Spleen (tissue), 13 donors: ENCODE measurements around the gene CDKN2C. TPM values are rescaled to one million over a fixed set of nuclear protein-coding genes. Genes with fewer than 3 reads are reported as not detected.

Source experiments
- DNase-seq: peaks from one replicate; pipeline ENCODE4 v3.0.0-alpha.2; 2020
- H3K27ac ChIP-seq, 8 donors: fragments of 200-600 bp; sonication (generic) in 7 of 8; 1 replicate in 4 of 8; 2 replicates in 4 of 8; pipeline versions ENCODE4 v1.5.0 to v1.8.0; 2016 to 2021; ENCODE audit warnings: inconsistent platforms in 4 of 8, mild to moderate bottlenecking in 4 of 8, moderate library complexity in 1 of 8
- H3K27me3 ChIP-seq, 7 donors: fragments of 200-600 bp; sonication (generic) in 6 of 7; replicated peaks in 1 of 7; 1 replicate in 4 of 7; 2 replicates in 3 of 7; pipeline versions ENCODE4 v1.5.0 to v1.8.0; 2016 to 2021; ENCODE audit warnings: inconsistent platforms in 3 of 7, mild to moderate bottlenecking in 1 of 7
- H3K36me3 ChIP-seq, 6 donors: fragments of 200-600 bp; sonication (generic) in 5 of 6; 1 replicate in 4 of 6; 2 replicates in 2 of 6; pipeline versions ENCODE4 v1.5.0 to v1.8.0; 2016 to 2021; ENCODE audit warnings: inconsistent platforms in 2 of 6
- H3K4me1 ChIP-seq, 6 donors: fragments of 200-600 bp; sonication (generic) in 5 of 6; 1 replicate in 3 of 6; 2 replicates in 3 of 6; pipeline versions ENCODE4 v1.5.0 to v1.8.0; 2016 to 2021; ENCODE audit warnings: inconsistent platforms in 3 of 6
- H3K4me3 ChIP-seq, 8 donors: fragments of 200-600 bp; sonication (generic) in 7 of 8; 1 replicate in 4 of 8; 2 replicates in 4 of 8; pipeline versions ENCODE4 v1.5.0 to v1.8.0; 2016 to 2021; ENCODE audit warnings: inconsistent platforms in 4 of 8, mild to moderate bottlenecking in 4 of 8, moderate library complexity in 2 of 8
- H3K9me3 ChIP-seq, 8 donors: fragments of 200-600 bp; sonication (generic) in 7 of 8; 1 replicate in 4 of 8; 2 replicates in 4 of 8; pipeline versions ENCODE4 v1.5.0 to v1.8.0; 2016 to 2021; ENCODE audit warnings: inconsistent platforms in 4 of 8
- CTCF ChIP-seq, 11 experiments: fragments of 200-600 bp in 7 of 11; fragments of 450-650 bp in 4 of 11; sonication (generic) in 4 of 11; IDR thresholded peaks in 8 of 11; conservative IDR thresholded peaks in 3 of 11; 1 replicate in 7 of 11; 2 replicates in 4 of 11; pipeline versions ENCODE4 v1.4.0 to v1.8.0; 2016 to 2021; ENCODE audit warnings: antibody characterized with exemption in 11 of 11, inconsistent platforms in 4 of 11, mild to moderate bottlenecking in 1 of 11
- POLR2A ChIP-seq, 3 donors: fragments of 450-650 bp; IDR thresholded peaks; one replicate each; pipeline ENCODE4 v1.5.1; 2017; ENCODE audit warnings: antibody characterized with exemption in 3 of 3, mild to moderate bottlenecking in 1 of 3
- POLR2AphosphoS5 ChIP-seq, 3 donors: sonication (generic); formaldehyde crosslinking; IDR thresholded peaks; one replicate each; pipeline ENCODE4 v1.5.1; 2017; ENCODE audit warnings: antibody characterized with exemption in 3 of 3
- WGBS, 5 donors: extraction: QIAGEN DNeasy Blood & Tissue Kit in 3 of 5; methylation state at CpG; one replicate each; pipeline versions ENCODE4 v1.1.5 to v1.1.7; 2013 to 2018; 5-methylcytosine and 5-hydroxymethylcytosine counted together
- intact Hi-C: fragments of 100-400 bp; cut with DNase I; formaldehyde crosslinking; loops from one replicate; pipeline ENCODE4 v1.15.0; 2023; ENCODE audit warnings: low total_unique reads
- long read RNA-seq, 2 donors: transcript quantifications; one replicate each; lab custom pipeline, GENCODE V29; 2026
- polyA plus RNA-seq, 3 donors: library from polyadenylated mRNA; stranded (reverse); fragments of 200-250 nt; gene quantifications; one replicate each; pipeline ENCODE4 v1.2.1, GENCODE V29; 2013
- total RNA-seq, 7 donors: library from RNA; depleted of rRNA in 3 of 7; stranded (reverse); fragments of >200 nt in 3 of 7; fragmentation: NEBNext Ultra II Directional in 4 of 7; extraction: Animal tissue kit (Norgen Biotek cat#: 25700) in 4 of 7; gene quantifications; one replicate each; pipeline versions ENCODE4 v1.1.0 to v1.2.1, GENCODE V29; 2016 to 2021
- donor health status: healthy with polysubstance abuse.
- donor health status: DM: no; HTN: no; CAD: no; lungs with moderate emphysema.
- donor health status: DM: no; HTN: no; CAD: no.
- donor health status: Bipolar disorder and iron deficiency.
- donor health status: healthy.
- donor health status: DM: no; HTN: no; CAD: no.
- donor health status: DM: yes; HTN: yes; CAD: no.

The CDKN2C gene
- total RNA-seq (10 to 100 TPM in 4 of 7 donors, 1 to 10 TPM in 3; 6.9 to 18.2 (median 10.1) TPM), polyA plus RNA-seq (10 to 100 TPM in 2 of 3 donors, 1 to 10 TPM in 1; 7.7 to 17.9 (median 17.6) TPM)
- long read RNA-seq, donor 1, transcript CDKN2C-203 (3 exons, 2,086 nt): major isoform, 11 of 28 reads
- long read RNA-seq, donor 1, partial matches to known transcripts: 15 of 28 reads
- long read RNA-seq, donor 1, other reads (novel, unspliced or antisense): 0 of 28 reads
- long read RNA-seq, donor 2, transcript CDKN2C-203 (3 exons, 2,086 nt): major isoform, 9 of 9 reads
- long read RNA-seq, donor 2, partial matches to known transcripts: 0 of 9 reads
- long read RNA-seq, donor 2, other reads (novel, unspliced or antisense): 0 of 9 reads

- intact Hi-C loops: no loop called here
- TF ChIP-seq POLR2A (IDR thresholded peaks at IDR 0.05): peak in 1 of 3 donors; percentile 77
- TF ChIP-seq POLR2AphosphoS5 (IDR thresholded peaks at IDR 0.05): peak; percentile 14 to 64 (median 39)
- TF ChIP-seq CTCF (IDR thresholded peaks at IDR 0.05 in 8 of 11, conservative IDR thresholded peaks at IDR 0.05 in 3 of 11): no peak
- H3K27ac ChIP-seq: peak within 1 kb of the TSS; percentile 96 to 98 (median 97)
- peaks cover 0 to 4% (median 0%) of the 10 kb centered on the region in 6 donors for H3K36me3 ChIP-seq
- peaks cover 0 to 49% (median 4%) of the 10 kb centered on the region in 7 donors for H3K27me3 ChIP-seq
- 0 to 1% (median 0%) methylated on average over 24 to 44 of the region's 44 CpGs for WGBS, 5 donors
- DNase-seq: peak; percentile 88
- peak within 1 kb of the TSS; percentile 56 to 86 (median 80) for H3K4me3 ChIP-seq
- H3K9me3 ChIP-seq: no peaks in the 10 kb centered on the region
- H3K4me1 ChIP-seq: peaks cover 3 to 66% (median 30%) of the 10 kb centered on the region in 6 donors
These were observed at the start of gene CDKN2C for GRCh38 chr1:50969611-50970508. Gene CDKN2C (plus strand): TSS chr1:50970245. CDS start chr1:50970369, 124 bp downstream.

GRCh38 chr1:50920409-50920808 lies 49.6 kb upstream of the CDKN2C start:
- WGBS, 5 donors: 91 to 100% (median 97%) methylated on average over 1 of the region's 1 CpG
- DNase-seq: no peak
- Histone ChIP-seq H3K27me3 (no peaks in the 10 kb centered on the region), H3K4me1 (peaks cover 0 to 25% (median 9%) of the 10 kb centered on the region in 6 donors), H3K9me3 (peaks cover 0 to 40% (median 23%) of the 10 kb centered on the region in 8 donors), H3K4me3 (no peak overlapping the region), H3K27ac (no peak overlapping the region), H3K36me3 (no peaks in the 10 kb centered on the region)
- intact Hi-C loops: loop anchor here (10.0 kb wide), 1 partner anchor 124 kb away; no protein-coding TSS in a partner anchor
- TF ChIP-seq POLR2A (IDR thresholded peaks at IDR 0.05) (no peak), CTCF (IDR thresholded peaks at IDR 0.05 in 8 of 11, conservative IDR thresholded peaks at IDR 0.05 in 3 of 11) (no peak), POLR2AphosphoS5 (IDR thresholded peaks at IDR 0.05) (no peak)

GRCh38 chr1:50921029-50921428 lies 49.0 kb upstream of the CDKN2C start:
- peaks cover 0 to 40% (median 23%) of the 10 kb centered on the region in 8 donors for H3K9me3 ChIP-seq
- no peaks in the 10 kb centered on the region for H3K36me3 ChIP-seq
- TF ChIP-seq POLR2A (IDR thresholded peaks at IDR 0.05) (no peak), POLR2AphosphoS5 (IDR thresholded peaks at IDR 0.05) (no peak), CTCF (IDR thresholded peaks at IDR 0.05 in 8 of 11, conservative IDR thresholded peaks at IDR 0.05 in 3 of 11) (no peak)
- WGBS, 5 donors: 77 to 98% (median 96%) methylated on average over 4 of the region's 4 CpGs
- H3K27ac ChIP-seq: no peak overlapping the region
- intact Hi-C loops: loop anchor here (10.0 kb wide), 1 partner anchor 124 kb away; no protein-coding TSS in a partner anchor
- DNase-seq: no peak
- H3K27me3 ChIP-seq: no peaks in the 10 kb centered on the region
- no peak overlapping the region for H3K4me3 ChIP-seq
- H3K4me1 ChIP-seq: peaks cover 0 to 19% (median 9%) of the 10 kb centered on the region in 6 donors
